GM12865 (cell line): ENCODE data around the gene TMUB1.
A peak's percentile ranks its signal among the peaks of the same experiment; 100 is the strongest.

Source experiments
- DNase-seq: peaks from one replicate; pipeline ENCODE4 v3.0.0; 2010; ENCODE audit warnings: low read depth
- H3K4me3 ChIP-seq: 2 replicates; pipeline ENCODE4 v1.5.1; 2011; ENCODE audit warnings: mild to moderate bottlenecking, low read depth, low read length, control low read depth
- TF ChIP-seq, protein P1 (sequence below): IDR thresholded peaks from 2 replicates; pipeline ENCODE4 v1.5.1; 2011; ENCODE audit warnings: low read length, control low read depth, low read depth, inconsistent platforms; ENCODE audit not compliant: insufficient read depth; ENCODE audit errors: missing control alignments

Gene TMUB1

DNA sequence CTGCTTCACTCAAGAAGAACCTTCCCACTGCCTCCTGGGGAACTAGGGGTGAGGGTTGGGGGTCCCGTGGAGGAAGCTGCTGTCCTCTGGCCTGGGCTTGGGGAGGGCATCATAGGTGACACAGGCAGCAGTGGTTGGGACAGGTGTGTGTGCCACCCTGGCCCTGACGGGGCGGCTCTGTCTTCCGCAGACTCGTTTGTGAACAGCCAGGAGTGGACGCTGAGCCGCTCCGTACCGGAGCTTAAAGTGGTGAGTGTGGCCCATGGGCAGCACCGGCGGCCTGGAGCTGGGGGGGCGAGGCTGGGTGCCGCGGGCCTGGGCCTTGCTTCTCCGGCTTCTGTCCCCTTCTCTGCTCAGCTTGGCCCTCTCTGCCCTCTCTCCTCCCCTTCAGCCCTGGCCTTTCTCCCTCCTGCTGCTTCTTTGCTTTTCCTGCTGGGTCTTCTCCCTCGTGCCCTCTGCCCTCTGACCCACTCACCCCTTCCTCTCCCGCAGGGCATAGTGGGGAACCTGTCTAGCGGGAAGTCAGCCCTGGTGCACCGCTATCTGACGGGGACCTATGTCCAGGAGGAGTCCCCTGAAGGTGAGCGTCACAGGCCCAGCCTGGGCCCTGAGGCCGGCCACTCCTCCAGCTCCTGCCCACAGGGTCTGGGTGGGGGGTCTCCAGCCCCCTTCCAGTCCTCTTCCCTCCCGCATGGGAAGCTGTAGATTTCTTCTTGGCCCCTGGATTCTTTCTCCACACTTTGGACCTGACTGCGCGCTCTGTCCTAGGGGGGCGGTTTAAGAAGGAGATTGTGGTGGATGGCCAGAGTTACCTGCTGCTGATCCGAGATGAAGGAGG is 33.5 kb upstream of the TMUB1 start:
- TF ChIP-seq, protein P1, sequence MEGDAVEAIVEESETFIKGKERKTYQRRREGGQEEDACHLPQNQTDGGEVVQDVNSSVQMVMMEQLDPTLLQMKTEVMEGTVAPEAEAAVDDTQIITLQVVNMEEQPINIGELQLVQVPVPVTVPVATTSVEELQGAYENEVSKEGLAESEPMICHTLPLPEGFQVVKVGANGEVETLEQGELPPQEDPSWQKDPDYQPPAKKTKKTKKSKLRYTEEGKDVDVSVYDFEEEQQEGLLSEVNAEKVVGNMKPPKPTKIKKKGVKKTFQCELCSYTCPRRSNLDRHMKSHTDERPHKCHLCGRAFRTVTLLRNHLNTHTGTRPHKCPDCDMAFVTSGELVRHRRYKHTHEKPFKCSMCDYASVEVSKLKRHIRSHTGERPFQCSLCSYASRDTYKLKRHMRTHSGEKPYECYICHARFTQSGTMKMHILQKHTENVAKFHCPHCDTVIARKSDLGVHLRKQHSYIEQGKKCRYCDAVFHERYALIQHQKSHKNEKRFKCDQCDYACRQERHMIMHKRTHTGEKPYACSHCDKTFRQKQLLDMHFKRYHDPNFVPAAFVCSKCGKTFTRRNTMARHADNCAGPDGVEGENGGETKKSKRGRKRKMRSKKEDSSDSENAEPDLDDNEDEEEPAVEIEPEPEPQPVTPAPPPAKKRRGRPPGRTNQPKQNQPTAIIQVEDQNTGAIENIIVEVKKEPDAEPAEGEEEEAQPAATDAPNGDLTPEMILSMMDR = no peak
- no peak overlapping the region for H3K4me3 ChIP-seq
- DNase-seq = no peak

DNA sequence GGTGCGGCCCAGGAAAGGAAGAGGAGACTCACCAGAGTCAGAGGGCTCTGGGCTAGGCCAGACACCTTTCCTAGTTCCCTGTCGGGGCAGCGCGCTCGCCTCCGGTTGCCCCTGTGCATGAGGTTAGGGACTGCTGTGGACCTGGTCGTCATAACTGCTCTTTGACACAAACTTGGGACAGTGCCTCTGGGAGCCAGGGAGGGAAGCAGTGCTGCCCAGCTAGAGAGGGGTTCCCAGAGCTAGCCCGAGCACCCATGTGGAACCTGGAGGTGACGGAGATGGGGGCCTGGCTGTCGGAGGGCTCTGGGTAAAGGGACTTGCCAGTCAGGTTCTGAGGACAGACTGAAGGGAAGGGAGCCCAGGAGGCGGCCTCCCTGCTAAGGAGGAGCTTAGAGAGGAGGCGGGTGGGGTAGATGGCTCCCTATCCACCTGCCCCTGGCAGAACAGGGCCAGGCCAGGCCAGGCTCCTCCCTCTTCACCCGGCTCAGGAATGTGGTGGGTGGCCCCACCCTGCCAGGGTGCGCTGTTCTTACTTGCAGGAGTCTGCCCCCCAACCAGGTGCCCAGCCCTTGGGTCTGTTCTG is 32.6 kb upstream of the TMUB1 start:
- no peak for DNase-seq
- TF ChIP-seq, protein P1 = no peak
- H3K4me3 ChIP-seq = no peak overlapping the region

DNA sequence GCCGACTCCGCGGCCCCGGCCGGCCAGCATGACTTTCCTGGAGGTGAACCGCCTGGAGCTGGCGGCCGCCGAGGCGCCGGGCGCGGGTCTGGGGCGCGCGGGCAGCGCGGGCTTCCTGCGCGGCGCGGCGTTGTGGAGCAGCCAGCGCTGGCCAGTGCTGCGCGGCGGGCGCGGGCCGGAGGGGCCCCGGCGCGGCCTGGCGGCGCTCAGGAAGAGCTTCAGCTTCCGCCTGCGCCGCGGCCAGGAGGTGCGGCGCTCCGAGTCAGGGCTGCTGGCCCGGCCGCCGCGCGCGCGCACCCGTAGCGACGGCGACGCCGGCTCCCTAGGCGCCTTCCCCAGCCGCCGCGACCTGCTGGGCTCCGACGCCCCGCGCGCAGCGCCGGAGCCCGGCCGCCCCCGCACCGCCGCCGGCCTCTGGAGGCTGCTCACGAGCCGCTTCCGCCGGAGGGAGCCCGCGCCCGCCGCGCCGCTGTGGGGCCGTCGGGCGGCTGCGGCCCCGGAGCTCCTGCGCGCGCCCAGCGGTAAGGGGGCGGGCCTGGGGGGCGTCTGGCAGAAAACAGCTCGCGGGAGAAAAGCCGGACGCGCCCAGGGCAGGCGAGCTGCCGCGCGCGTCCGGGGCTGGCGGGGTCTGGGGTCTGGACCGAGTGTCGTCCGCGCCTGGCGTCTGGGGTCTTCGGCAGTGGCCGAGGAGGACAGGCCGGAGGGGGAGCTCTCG is 32.0 kb upstream of the TMUB1 start:
- TF ChIP-seq, protein P1 = no peak
- DNase-seq = peak; percentile 41
- H3K4me3 ChIP-seq = no peak overlapping the region

DNA sequence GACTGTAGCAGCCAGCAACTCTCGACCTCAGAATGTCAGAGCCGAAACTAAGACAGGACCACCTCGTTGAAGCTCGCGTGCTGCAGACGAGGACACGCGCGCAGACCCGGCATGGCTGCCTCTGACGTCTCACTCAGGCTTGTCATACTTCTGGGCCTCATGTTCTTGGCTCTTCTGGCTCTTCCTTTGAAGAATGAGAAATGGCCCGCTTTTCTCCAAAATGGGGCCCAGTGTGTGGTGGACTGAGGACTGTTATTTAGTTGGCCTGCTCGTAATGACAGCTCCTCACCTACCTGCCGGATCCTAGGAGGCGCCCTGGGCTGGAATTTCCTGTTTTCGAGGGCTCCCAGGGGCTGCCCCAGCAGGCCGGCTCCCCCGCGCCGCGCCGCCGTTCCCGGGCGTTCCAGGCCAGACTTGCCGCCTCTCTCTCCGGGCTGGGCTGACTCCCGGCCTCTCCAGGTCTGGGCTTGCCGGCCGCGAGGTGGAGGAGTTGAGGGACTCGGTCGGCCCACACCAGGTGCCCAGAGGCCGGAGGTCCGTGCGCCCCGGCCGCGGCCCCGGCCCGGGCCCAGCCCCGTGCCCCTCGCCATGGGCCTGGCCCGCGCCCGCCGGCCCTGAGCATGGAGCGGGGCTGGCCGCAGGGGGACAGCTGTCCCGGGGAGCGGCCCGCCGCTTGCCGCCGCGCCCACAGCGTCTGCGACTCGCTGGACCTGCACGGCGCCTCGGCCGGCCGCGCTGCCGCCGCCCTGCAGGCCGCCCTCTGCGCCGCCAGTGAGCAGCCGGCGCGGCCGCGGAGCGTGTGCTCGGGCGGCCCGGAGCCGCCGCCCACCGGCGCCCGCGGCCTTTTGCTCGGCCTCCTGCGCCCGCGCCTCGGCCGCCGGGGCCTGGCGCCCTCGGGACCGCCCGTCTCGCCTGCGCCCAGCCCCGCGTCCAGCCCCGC is 31.1 kb upstream of the TMUB1 start:
- no peak overlapping the region for H3K4me3 ChIP-seq
- TF ChIP-seq, protein P1 = no peak
- no peak for DNase-seq

DNA sequence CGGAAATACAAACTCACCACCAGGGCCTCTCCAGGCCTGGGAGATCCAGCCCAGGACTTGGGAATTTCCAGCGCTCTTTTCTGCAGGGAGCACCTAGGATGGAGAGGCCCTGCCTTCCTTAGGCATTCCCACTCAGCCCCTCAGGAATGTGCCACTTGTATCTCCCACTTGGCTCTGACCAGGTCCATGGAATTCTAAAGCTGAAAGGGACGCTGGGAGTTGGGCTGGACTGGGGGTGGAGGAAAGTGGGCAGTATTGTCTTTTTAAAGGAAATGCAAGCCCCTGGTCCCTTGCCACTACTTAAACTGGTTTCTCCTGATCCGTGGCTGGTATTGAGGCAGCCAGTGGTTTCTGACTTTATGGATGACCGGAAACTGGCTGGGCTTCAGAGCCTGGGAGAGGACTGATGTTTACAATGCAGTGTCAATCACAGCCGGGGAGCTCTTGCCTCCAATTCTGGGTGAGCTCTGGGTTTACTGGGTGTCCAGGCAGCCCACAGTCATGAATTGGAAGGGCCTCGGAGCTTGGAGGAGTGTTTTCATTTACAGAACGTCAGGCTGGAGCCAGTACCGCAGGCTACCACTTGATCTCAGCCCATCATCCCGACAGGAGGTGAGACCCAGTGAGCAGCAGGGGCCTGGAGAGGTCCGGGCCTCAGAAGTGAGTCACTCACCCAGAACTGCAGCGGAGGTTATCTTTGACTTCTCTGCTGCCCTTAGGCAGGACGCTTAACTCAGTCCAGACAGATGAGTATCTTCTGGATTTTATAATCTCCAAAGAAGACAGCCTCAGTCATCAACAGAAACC is 30.3 kb upstream of the TMUB1 start:
- TF ChIP-seq, protein P1 = no peak
- no peak overlapping the region for H3K4me3 ChIP-seq
- no peak for DNase-seq
